Stomach (tissue), 9 donors: ENCODE data around the gene C2CD4D. TPM values are rescaled to one million over a fixed set of nuclear protein-coding genes. Genes with fewer than 3 reads are reported as not detected.

ENCODE experiments used
- DNase-seq, 2 donors: peaks; one replicate each; pipeline versions ENCODE4 v3.0.0 to v3.0.0-alpha.2; 2013 to 2019
- H3K27ac ChIP-seq, 5 donors: fragments of 200-600 bp in 4 of 5; sonication (generic) in 4 of 5; one replicate each; pipeline ENCODE4 v1.5.1; 2013 to 2019; ENCODE audit warnings: mild to moderate bottlenecking in 1 of 5, moderate library complexity in 1 of 5
- H3K27me3 ChIP-seq, 3 donors: fragments of 200-600 bp; sonication (generic); one replicate each; pipeline ENCODE4 v1.5.1; 2017 to 2019; ENCODE audit warnings: mixed run types in 1 of 3
- H3K36me3 ChIP-seq, 4 donors: fragments of 200-600 bp; sonication (generic); 1 replicate in 3 of 4; 2 replicates in 1 of 4; pipeline ENCODE4 v1.5.1; 2016 to 2019
- H3K4me1 ChIP-seq, 4 donors: fragments of 200-600 bp; sonication (generic); one replicate each; pipeline ENCODE4 v1.5.1; 2016 to 2019
- H3K4me3 ChIP-seq, 4 donors: fragments of 200-600 bp; sonication (generic) in 3 of 4; one replicate each; pipeline ENCODE4 v1.5.1; 2016 to 2019; ENCODE audit warnings: mild to moderate bottlenecking in 1 of 4
- H3K9me3 ChIP-seq, 4 donors: fragments of 200-600 bp; sonication (generic); one replicate each; pipeline ENCODE4 v1.5.1; 2016 to 2019
- EP300 ChIP-seq: sonication (generic); formaldehyde crosslinking; IDR thresholded peaks from one replicate; pipeline ENCODE4 v1.6.1; 2017; ENCODE audit warnings: antibody characterized with exemption
- POLR2A ChIP-seq, 4 donors: fragments of 450-650 bp; IDR thresholded peaks; one replicate each; pipeline ENCODE4 v1.6.1; 2016; ENCODE audit warnings: antibody characterized with exemption in 4 of 4, control low read depth in 2 of 4, mild to moderate bottlenecking in 1 of 4, moderate library complexity in 1 of 4
- POLR2AphosphoS5 ChIP-seq, 3 donors: sonication (generic); formaldehyde crosslinking; IDR thresholded peaks; one replicate each; pipeline ENCODE4 v1.6.1; 2016; ENCODE audit warnings: antibody characterized with exemption in 3 of 3
- WGBS, 5 donors: extraction: QIAGEN DNeasy Blood & Tissue Kit in 3 of 5; methylation state at CpG; one replicate each; pipeline versions ENCODE4 v1.1.5 to v1.1.7; 2013 to 2018; 5-methylcytosine and 5-hydroxymethylcytosine counted together
- intact Hi-C: fragments of 100-400 bp; cut with DNase I; formaldehyde crosslinking; loops from one replicate; pipeline ENCODE4 v1.15.1; 2023; ENCODE audit warnings: low total_unique reads
- polyA plus RNA-seq, 3 donors: library from polyadenylated mRNA; stranded (reverse); fragments of 200-250 nt; gene quantifications; one replicate each; pipeline ENCODE4 v1.2.3, GENCODE V29; 2013
- total RNA-seq, 5 donors: library from RNA; depleted of rRNA; stranded (reverse); fragments of >200 nt; gene quantifications; one replicate each; pipeline versions ENCODE4 v1.1.0 to v1.2.3, GENCODE V29; 2014 to 2016
- TF ChIP-seq, protein P1 (sequence below), 7 experiments: fragments of 450-650 bp in 4 of 7; fragments of 200-600 bp in 3 of 7; sonication (generic) in 3 of 7; IDR thresholded peaks; one replicate each; pipeline ENCODE4 v1.5.1; 2016 to 2019; ENCODE audit warnings: antibody characterized with exemption in 7 of 7, control low read depth in 2 of 7, mild to moderate bottlenecking in 1 of 7
- donor health status: healthy with polysubstance abuse.
- donor health status: Bipolar disorder and iron deficiency.
- donor health status: healthy.

The C2CD4D gene
- total and polyA plus RNA-seq, 8 donors: 0.44 to 0.73 (median 0.58) TPM; not detected in 5

DNA sequence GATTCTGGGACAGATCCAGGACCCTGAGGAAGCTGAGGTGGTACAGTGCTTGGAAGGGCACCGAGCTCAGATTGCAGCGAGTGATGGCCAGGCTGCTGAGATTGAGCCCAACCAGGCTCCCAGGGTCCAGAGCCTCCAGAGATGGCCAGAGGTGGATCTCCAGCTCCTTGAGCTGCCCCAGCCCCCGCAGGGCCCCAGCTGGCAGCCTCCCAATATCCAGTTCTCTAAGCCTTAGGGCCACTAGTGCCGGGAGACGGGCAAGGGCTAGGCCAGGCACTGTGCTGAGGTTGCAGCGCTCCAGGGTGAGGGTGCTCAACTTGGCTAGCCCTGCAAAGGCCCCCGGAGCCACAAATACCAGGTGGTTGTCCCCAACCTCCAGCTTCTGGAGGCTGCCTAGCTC, 37.8 kb downstream of the C2CD4D start:
- Histone ChIP-seq H3K9me3 (no peaks in the 10 kb centered on the region), H3K27me3 (peaks cover 0 to 43% (median 0%) of the 10 kb centered on the region in 3 donors), H3K4me1 (no peaks in the 10 kb centered on the region), H3K4me3 (no peak overlapping the region), H3K27ac (no peak overlapping the region), H3K36me3 (peaks cover 0 to 2% (median under 1%) of the 10 kb centered on the region in 4 donors)
- intact Hi-C loops: no loop called here
- TF ChIP-seq POLR2A (IDR thresholded peaks at IDR 0.05): no peak
- TF ChIP-seq, protein P1, sequence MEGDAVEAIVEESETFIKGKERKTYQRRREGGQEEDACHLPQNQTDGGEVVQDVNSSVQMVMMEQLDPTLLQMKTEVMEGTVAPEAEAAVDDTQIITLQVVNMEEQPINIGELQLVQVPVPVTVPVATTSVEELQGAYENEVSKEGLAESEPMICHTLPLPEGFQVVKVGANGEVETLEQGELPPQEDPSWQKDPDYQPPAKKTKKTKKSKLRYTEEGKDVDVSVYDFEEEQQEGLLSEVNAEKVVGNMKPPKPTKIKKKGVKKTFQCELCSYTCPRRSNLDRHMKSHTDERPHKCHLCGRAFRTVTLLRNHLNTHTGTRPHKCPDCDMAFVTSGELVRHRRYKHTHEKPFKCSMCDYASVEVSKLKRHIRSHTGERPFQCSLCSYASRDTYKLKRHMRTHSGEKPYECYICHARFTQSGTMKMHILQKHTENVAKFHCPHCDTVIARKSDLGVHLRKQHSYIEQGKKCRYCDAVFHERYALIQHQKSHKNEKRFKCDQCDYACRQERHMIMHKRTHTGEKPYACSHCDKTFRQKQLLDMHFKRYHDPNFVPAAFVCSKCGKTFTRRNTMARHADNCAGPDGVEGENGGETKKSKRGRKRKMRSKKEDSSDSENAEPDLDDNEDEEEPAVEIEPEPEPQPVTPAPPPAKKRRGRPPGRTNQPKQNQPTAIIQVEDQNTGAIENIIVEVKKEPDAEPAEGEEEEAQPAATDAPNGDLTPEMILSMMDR (IDR thresholded peaks at IDR 0.05): no peak
- no peak for TF ChIP-seq POLR2AphosphoS5 (IDR thresholded peaks at IDR 0.05)
- TF ChIP-seq EP300: no peak
- 79 to 89% (median 84%) methylated on average over 4 to 7 of the region's 7 CpGs for WGBS, 5 donors
- DNase-seq: no peak

- peaks cover 0 to 41% (median 0%) of the 10 kb centered on the region in 3 donors for H3K27me3 ChIP-seq
- no peak overlapping the region for H3K27ac ChIP-seq
- no peaks in the 10 kb centered on the region for H3K4me1 ChIP-seq
- 87 to 95% (median 92%) methylated on average over 10 to 12 of the region's 12 CpGs for WGBS, 5 donors
- intact Hi-C loops: no loop called here
- no peaks in the 10 kb centered on the region for H3K36me3 ChIP-seq
- H3K4me3 ChIP-seq: no peak overlapping the region
- no peaks in the 10 kb centered on the region for H3K9me3 ChIP-seq
- TF ChIP-seq POLR2A (IDR thresholded peaks at IDR 0.05) (no peak), POLR2AphosphoS5 (IDR thresholded peaks at IDR 0.05) (no peak), EP300 (no peak)
- TF ChIP-seq, protein P1 (IDR thresholded peaks at IDR 0.05): no peak
- DNase-seq: no peak
These were observed 38.3 kb downstream of the C2CD4D start for GRCh38 chr1:151801310-151801820.

DNA sequence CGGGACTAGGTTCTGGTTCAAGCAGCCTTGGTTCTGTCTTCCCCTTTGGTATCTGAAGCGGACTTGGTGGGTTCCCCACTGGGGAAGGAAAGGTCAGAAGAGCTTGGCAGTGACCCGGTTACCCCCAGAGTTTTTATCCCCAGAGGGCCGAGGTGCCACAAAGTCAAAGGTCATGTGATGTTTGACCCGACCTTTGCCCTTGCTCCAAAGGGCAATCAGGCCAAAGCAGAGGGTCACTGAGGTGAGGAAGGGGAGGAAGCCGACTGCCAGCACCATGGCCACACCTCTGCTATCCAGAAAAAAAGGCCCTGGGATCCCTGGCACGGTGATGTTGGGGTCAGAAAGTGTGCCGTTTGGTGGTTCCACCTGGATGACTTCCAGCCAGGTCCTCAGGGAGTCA, 38.8 kb downstream of the C2CD4D start:
- no peak for TF ChIP-seq EP300
- Histone ChIP-seq H3K4me1 (no peaks in the 10 kb centered on the region), H3K9me3 (no peaks in the 10 kb centered on the region), H3K27me3 (peaks cover 0 to 41% (median 0%) of the 10 kb centered on the region in 3 donors), H3K4me3 (no peak overlapping the region), H3K27ac (no peak overlapping the region), H3K36me3 (no peaks in the 10 kb centered on the region)
- intact Hi-C loops: no loop called here
- WGBS, 5 donors: 59 to 68% (median 63%) methylated on average over 1 to 8 of the region's 8 CpGs
- DNase-seq: no peak

- intact Hi-C loops: no loop called here
- Histone ChIP-seq H3K4me1 (no peaks in the 10 kb centered on the region), H3K4me3 (no peak overlapping the region), H3K9me3 (no peaks in the 10 kb centered on the region), H3K27ac (no peak overlapping the region), H3K27me3 (peaks cover 0 to 41% (median 0%) of the 10 kb centered on the region in 3 donors), H3K36me3 (peaks cover 0 to under 1% (median 0%) of the 10 kb centered on the region in 4 donors)
- DNase-seq: no peak
- 51 to 62% (median 59%) methylated on average over 9 of the region's 9 CpGs for WGBS, 5 donors
- TF ChIP-seq, protein P1 (IDR thresholded peaks at IDR 0.05): no peak
- TF ChIP-seq POLR2AphosphoS5 (IDR thresholded peaks at IDR 0.05) (no peak), EP300 (no peak), POLR2A (IDR thresholded peaks at IDR 0.05) (no peak)
These were observed 40.2 kb downstream of the C2CD4D start for GRCh38 chr1:151799179-151800022.

- 88 to 96% (median 90%) methylated on average over 5 of the region's 5 CpGs for WGBS, 5 donors
- Histone ChIP-seq H3K36me3 (peaks cover 0 to 6% (median 0%) of the 10 kb centered on the region in 4 donors), H3K9me3 (no peaks in the 10 kb centered on the region), H3K27ac (no peak overlapping the region), H3K4me1 (no peaks in the 10 kb centered on the region), H3K27me3 (peaks cover 0 to 37% (median 0%) of the 10 kb centered on the region in 3 donors), H3K4me3 (no peak overlapping the region)
- no peak for DNase-seq
- TF ChIP-seq EP300 (no peak), POLR2A (IDR thresholded peaks at IDR 0.05) (no peak), POLR2AphosphoS5 (IDR thresholded peaks at IDR 0.05) (no peak)
- TF ChIP-seq, protein P1 (IDR thresholded peaks at IDR 0.05): no peak
- intact Hi-C loops: no loop called here
These were observed 41.0 kb downstream of the C2CD4D start for GRCh38 chr1:151798571-151798970.
